Measurements from ENCODE around the gene ADCY2. TPM values are rescaled to one million over a fixed set of nuclear protein-coding genes. Genes with fewer than 3 reads are reported as not detected.

ADCY2 gene
- total RNA-seq, 1 donor from 2014 or later, result 18.4 TPM

GRCh38 chr5:7394889-7395431, 978 bp upstream of the ADCY2 start:
- Histone ChIP-seq H3K27me3 (no peaks in the 10 kb centered on the region), H3K9me3 (no peaks in the 10 kb centered on the region), H3K36me3 (no peaks in the 10 kb centered on the region), H3K27ac (peak overlapping the region; percentile 82), H3K4me1 (peaks cover 6% of the 10 kb centered on the region), H3K4me3 (peak overlapping the region; percentile 43 to 49)
- no peak for DNase-seq (ENCODE audit: extremely low spot score in 2 of 2)
- no peak for TF ChIP-seq CTCF (IDR thresholded peaks at IDR 0.05)
- no peak for TF ChIP-seq POLR2AphosphoS5 (IDR thresholded peaks at IDR 0.05; ENCODE audit: insufficient read depth in 1 of 2, low read depth in 1 of 2)
- TF ChIP-seq POLR2A (IDR thresholded peaks at IDR 0.05), result no peak
- intact Hi-C loops (cut with DNase I), result no loop called here

- no peak for DNase-seq (ENCODE audit: extremely low spot score in 2 of 2)
- H3K4me3 ChIP-seq, result peak overlapping the region; percentile 43 to 49
- intact Hi-C loops (cut with DNase I), result no loop called here
- H3K4me1 ChIP-seq, result peaks cover 6% of the 10 kb centered on the region
- no peaks in the 10 kb centered on the region for H3K9me3 ChIP-seq
- no peak for TF ChIP-seq POLR2A (IDR thresholded peaks at IDR 0.05)
- no peak for TF ChIP-seq POLR2AphosphoS5 (IDR thresholded peaks at IDR 0.05; ENCODE audit: insufficient read depth in 1 of 2, low read depth in 1 of 2)
- no peak for TF ChIP-seq CTCF (IDR thresholded peaks at IDR 0.05)
- no peaks in the 10 kb centered on the region for H3K36me3 ChIP-seq
- H3K27ac ChIP-seq, result peak overlapping the region; percentile 82
- H3K27me3 ChIP-seq, result no peaks in the 10 kb centered on the region
Observed at GRCh38 chr5:7395432-7395946, 449 bp upstream of the ADCY2 start.

- intact Hi-C loops (cut with DNase I), result no loop called here
- TF ChIP-seq POLR2AphosphoS5 (IDR thresholded peaks at IDR 0.05; ENCODE audit: insufficient read depth in 1 of 2, low read depth in 1 of 2) (peak in 1 of 2 donors; percentile 26), CTCF (IDR thresholded peaks at IDR 0.05) (peak in 1 of 3 experiments; percentile 22), POLR2A (IDR thresholded peaks at IDR 0.05) (no peak)
- Histone ChIP-seq H3K27ac (peak overlapping the region; percentile 60), H3K27me3 (no peaks in the 10 kb centered on the region), H3K4me1 (peaks cover 6% of the 10 kb centered on the region), H3K9me3 (no peaks in the 10 kb centered on the region), H3K4me3 (peak overlapping the region; percentile 55 to 68), H3K36me3 (no peaks in the 10 kb centered on the region)
- DNase-seq (ENCODE audit: extremely low spot score in 2 of 2), result no peak
Observed at GRCh38 chr5:7396713-7397454, 946 bp downstream of the ADCY2 start.

GRCh38 chr5:7397937-7398336, 2.0 kb downstream of the ADCY2 start:
- Histone ChIP-seq H3K27ac (no peak overlapping the region), H3K36me3 (no peaks in the 10 kb centered on the region), H3K9me3 (no peaks in the 10 kb centered on the region), H3K27me3 (no peaks in the 10 kb centered on the region), H3K4me1 (peaks cover 6% of the 10 kb centered on the region), H3K4me3 (no peak overlapping the region)
- intact Hi-C loops (cut with DNase I), result no loop called here
- DNase-seq (ENCODE audit: extremely low spot score in 2 of 2), result no peak
- TF ChIP-seq CTCF (IDR thresholded peaks at IDR 0.05), result no peak
- no peak for TF ChIP-seq POLR2A (IDR thresholded peaks at IDR 0.05)
- TF ChIP-seq POLR2AphosphoS5 (IDR thresholded peaks at IDR 0.05; ENCODE audit: insufficient read depth in 1 of 2, low read depth in 1 of 2), result no peak
